SU-DHL-6 (cell line): Measurements from ENCODE around the gene THAP2.

Experiments
- H2AFZ ChIP-seq: fragments of 200-600 bp; sonication (generic); 2 replicates; pipeline ENCODE4 v1.6.1; 2014; ENCODE audit warnings: low read depth, mild to moderate bottlenecking, moderate library complexity, mixed read lengths, antibody characterized with exemption, low read length; ENCODE audit not compliant: severe bottlenecking
- H3F3A ChIP-seq: fragments of 200-600 bp; shearing (Covaris generic); 2 replicates; pipeline ENCODE4 v1.6.0; 2016; ENCODE audit warnings: antibody characterized with exemption, mild to moderate bottlenecking; ENCODE audit not compliant: insufficient read depth
- H3K27ac ChIP-seq: fragments of 200-600 bp; sonication (generic); 2 replicates; pipeline ENCODE4 v1.5.1; 2016; ENCODE audit warnings: low read depth, mild to moderate bottlenecking, low read length, moderate library complexity, mixed read lengths
- H3K27me3 ChIP-seq: fragments of 200-600 bp; sonication (generic), shearing (Covaris generic); 2 replicates; pipeline ENCODE4 v1.6.0; 2014; ENCODE audit warnings: mild to moderate bottlenecking, low read length
- H3K36me3 ChIP-seq: fragments of 200-600 bp; sonication (generic); 2 replicates; pipeline ENCODE4 v1.6.1; 2014; ENCODE audit warnings: mild to moderate bottlenecking, low read length, mixed read lengths
- H3K4me2 ChIP-seq: fragments of 300-600, 200-600 bp; shearing (Covaris generic), sonication (generic); 2 replicates; pipeline ENCODE4 v1.6.0; 2014; ENCODE audit warnings: low read length, low read depth, mild to moderate bottlenecking; ENCODE audit not compliant: poor library complexity, severe bottlenecking
- H3K4me3 ChIP-seq: fragments of 200-600 bp; sonication (generic); 2 replicates; pipeline ENCODE4 v1.5.1; 2014; ENCODE audit warnings: antibody characterized with exemption, low read length, mild to moderate bottlenecking, mixed read lengths; ENCODE audit not compliant: insufficient read depth, poor library complexity, severe bottlenecking
- H3K79me2 ChIP-seq: fragments of 200-600 bp; sonication (generic); 2 replicates; pipeline ENCODE4 v1.6.1; 2014; ENCODE audit warnings: mild to moderate bottlenecking, low read length, moderate library complexity; ENCODE audit not compliant: insufficient read depth
- H3K9ac ChIP-seq: fragments of 200-600 bp; sonication (generic); 2 replicates; pipeline ENCODE4 v1.7.0; 2014; ENCODE audit warnings: mild to moderate bottlenecking, low read length
- H3K9me2 ChIP-seq: fragments of 200-600 bp; sonication (generic); replicated peaks from 2 replicates; pipeline ENCODE4 v1.6.1; 2014; ENCODE audit warnings: low read length; ENCODE audit not compliant: insufficient read depth
- H3K9me3 ChIP-seq: fragments of 200-600 bp; sonication (generic); 2 replicates; pipeline ENCODE4 v1.6.1; 2014; ENCODE audit warnings: low read length, mixed read lengths; ENCODE audit not compliant: insufficient read depth
- H4K20me1 ChIP-seq: fragments of 200-600 bp; sonication (generic); 2 replicates; pipeline ENCODE4 v1.6.1; 2014; ENCODE audit warnings: low read depth, mild to moderate bottlenecking, antibody characterized with exemption, low read length, moderate library complexity, mixed read lengths
- CTCF ChIP-seq: fragments of 200-600 bp; sonication (generic); IDR thresholded peaks from one replicate; pipeline ENCODE4 v1.5.1; 2017; ENCODE audit warnings: antibody characterized with exemption, mild to moderate bottlenecking, low read length, moderate library complexity; ENCODE audit not compliant: insufficient read depth, poor library complexity, severe bottlenecking
- EZH2phosphoT487 ChIP-seq: fragments of 200-600 bp; sonication (generic), shearing (Covaris generic); conservative IDR thresholded peaks from 2 replicates; pipeline ENCODE4 v1.6.1; 2018; ENCODE audit warnings: mild to moderate bottlenecking, antibody characterized with exemption, low read length, moderate library complexity, mixed read lengths

Gene THAP2

GRCh38 chr12:71718611-71719010 lies 54.5 kb downstream of the THAP2 start:
- Histone ChIP-seq H3K36me3 (no peaks in the 10 kb centered on the region), H3K79me2 (no peaks in the 10 kb centered on the region), H3K4me3 (no peak overlapping the region), H4K20me1 (no peaks in the 10 kb centered on the region), H3K4me2 (no peak overlapping the region), H2AFZ (no peak overlapping the region), H3K9ac (no peak overlapping the region), H3K27ac (no peak overlapping the region), H3K27me3 (no peaks in the 10 kb centered on the region), H3K9me2 (no peaks in the 10 kb centered on the region), H3F3A (no peaks in the 10 kb centered on the region), H3K9me3 (peaks cover under 1% of the 10 kb centered on the region; the same call in 1 of the 2 replicates)
- TF ChIP-seq EZH2phosphoT487 = no peak
- no peak for TF ChIP-seq CTCF

GRCh38 chr12:71719647-71720370 lies 55.7 kb downstream of the THAP2 start:
- H3K4me2 ChIP-seq = no peak overlapping the region
- H3K27ac ChIP-seq = no peak overlapping the region
- no peaks in the 10 kb centered on the region for H3K9me2 ChIP-seq
- no peak overlapping the region for H2AFZ ChIP-seq
- no peaks in the 10 kb centered on the region for H3K79me2 ChIP-seq
- H3K9ac ChIP-seq = no peak overlapping the region
- no peak overlapping the region for H3K4me3 ChIP-seq
- no peaks in the 10 kb centered on the region for H4K20me1 ChIP-seq
- H3K36me3 ChIP-seq = no peaks in the 10 kb centered on the region
- TF ChIP-seq CTCF (no peak), EZH2phosphoT487 (no peak)
- no peaks in the 10 kb centered on the region for H3F3A ChIP-seq
- no peaks in the 10 kb centered on the region for H3K9me3 ChIP-seq
- no peaks in the 10 kb centered on the region for H3K27me3 ChIP-seq

GRCh38 chr12:71721783-71722505 lies 57.8 kb downstream of the THAP2 start:
- Histone ChIP-seq H3K9me3 (no peaks in the 10 kb centered on the region), H3K4me2 (no peak overlapping the region)
- TF ChIP-seq CTCF (no peak), EZH2phosphoT487 (no peak)

More at GRCh38 chr12:71721783-71722505, 57.8 kb downstream of the THAP2 start:
- Histone ChIP-seq H3F3A (no peaks in the 10 kb centered on the region), H3K79me2 (no peaks in the 10 kb centered on the region), H3K9ac (no peak overlapping the region), H3K4me3 (no peak overlapping the region), H3K27ac (no peak overlapping the region), H4K20me1 (no peaks in the 10 kb centered on the region), H3K9me2 (no peaks in the 10 kb centered on the region), H3K27me3 (no peaks in the 10 kb centered on the region), H3K36me3 (no peaks in the 10 kb centered on the region), H2AFZ (no peak overlapping the region)
